CMK (cell line): ENCODE measurements around the gene DPP6.

Experiments used
- DNase-seq: peaks from one replicate; pipeline ENCODE4 v3.0.0-alpha.2; 2010; ENCODE audit warnings: low read depth

DPP6 gene

DNA sequence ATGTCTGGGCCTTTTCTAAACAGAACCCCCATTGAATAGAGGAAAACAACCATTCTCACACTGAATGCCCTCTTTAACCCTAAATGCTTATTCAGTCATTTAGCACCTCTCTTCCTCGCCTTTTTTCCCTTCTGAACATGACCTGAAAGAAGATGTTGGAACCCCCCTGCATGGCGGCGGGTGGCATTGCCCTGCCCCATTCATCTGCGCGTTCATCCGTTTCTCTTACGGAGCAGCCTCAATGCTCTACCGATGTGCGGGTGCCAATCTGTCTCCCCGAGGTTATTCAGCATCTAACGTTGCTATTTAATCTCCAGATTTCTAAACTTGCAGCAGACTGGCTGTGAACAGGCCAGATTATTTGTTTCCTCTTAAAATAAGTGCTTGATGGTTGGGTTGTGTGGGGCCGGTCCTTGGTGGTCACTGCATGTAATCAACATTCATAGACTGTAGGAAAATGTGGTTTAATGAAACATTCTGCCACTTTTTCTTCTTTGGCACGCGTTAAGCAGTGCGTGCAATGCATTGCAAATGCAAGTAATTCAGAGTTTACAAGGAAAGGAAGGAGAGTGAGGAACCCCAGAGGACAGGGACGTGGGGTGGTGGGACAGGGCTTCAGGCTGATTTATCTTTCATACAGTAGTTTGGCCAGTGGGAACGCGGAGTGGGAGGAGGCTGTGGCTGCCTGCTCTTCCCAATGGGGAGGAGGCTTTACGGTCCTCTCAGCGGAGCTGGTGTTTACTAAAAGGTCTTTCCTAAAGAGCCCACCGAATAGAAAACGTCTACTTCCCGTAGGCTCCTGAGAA lies 286.7 kb downstream of the DPP6 start:
- no peak for DNase-seq

DNA sequence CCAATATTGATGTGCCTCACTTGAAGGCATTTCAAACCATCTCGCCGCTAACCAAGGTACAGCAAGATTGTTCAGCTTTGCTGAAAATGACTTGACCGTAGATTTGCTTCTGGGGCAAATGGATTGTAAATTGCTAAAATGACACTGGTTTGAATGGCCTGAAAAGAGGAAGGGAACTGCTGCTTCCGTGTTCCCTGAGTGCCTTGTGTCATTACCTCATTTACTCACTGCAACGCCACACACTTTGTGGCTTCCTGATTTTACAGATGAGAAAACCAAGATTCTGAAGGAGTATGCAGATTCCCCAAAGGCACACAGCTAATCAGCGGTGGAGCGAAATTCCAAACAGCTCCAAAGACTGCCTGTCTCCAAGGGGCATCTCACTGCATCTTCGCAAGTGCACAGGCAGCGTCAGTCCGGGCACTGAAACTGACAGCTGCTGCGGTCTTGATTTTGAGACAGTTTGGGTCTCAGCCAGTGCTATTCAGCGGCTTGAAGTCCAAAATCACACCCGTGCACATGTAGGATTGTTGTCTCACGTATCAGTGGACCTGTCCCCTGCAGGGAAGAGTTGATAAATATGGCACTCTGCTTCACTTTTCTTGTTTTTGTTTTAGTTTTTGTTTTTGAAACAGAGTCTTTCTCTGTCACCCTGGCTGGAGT lies 290.9 kb downstream of the DPP6 start:
- DNase-seq, result no peak

DNA sequence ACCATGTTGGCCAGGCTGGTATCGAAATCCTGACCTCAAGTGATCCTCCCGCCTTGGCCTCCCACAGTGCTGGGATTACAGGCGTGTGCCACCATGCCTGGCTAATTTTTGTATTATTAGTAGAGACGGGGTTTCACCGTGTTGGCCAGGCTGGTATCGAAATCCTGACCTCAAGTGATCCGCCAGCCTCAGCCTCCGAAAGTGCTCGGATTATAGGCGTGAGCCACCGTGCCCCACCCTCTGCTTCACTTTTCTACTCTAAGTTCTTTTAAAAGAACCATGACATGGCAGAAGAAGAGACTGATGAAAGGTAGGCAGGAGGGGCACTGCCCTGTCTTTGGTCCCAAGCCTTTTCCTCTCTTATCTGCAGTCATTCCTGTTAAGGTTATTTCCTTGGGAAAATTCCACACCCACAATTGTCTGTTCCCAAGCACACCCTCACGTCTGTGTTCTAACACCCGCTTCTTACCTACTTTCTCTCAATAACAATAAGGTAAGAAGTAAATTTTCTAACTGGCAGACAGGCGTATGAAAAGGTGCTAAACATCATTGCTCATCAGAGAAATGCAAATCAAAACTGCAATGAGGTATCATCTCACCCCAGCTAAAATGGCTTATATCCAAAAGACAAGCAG lies 291.7 kb downstream of the DPP6 start:
- no peak for DNase-seq

DNA sequence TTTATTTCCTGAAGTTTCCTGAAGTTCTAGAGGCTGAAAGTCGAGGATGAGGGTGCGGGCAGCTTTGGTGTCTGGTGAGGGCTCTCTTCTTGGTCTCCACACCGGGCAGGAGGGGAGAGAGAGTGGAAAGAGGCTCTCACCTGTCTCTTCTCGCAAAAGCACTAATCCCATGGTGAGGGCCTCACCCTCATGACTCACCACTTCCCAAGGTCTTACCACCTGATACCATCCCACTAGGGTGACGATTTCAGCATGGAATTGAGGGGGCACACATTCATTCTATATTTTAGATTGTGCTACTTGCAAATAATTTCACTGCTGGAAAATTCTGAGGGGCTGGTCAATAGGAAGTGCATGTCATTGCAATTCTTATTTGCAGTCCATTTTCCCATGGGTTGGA lies 292.9 kb downstream of the DPP6 start:
- no peak for DNase-seq

DNA sequence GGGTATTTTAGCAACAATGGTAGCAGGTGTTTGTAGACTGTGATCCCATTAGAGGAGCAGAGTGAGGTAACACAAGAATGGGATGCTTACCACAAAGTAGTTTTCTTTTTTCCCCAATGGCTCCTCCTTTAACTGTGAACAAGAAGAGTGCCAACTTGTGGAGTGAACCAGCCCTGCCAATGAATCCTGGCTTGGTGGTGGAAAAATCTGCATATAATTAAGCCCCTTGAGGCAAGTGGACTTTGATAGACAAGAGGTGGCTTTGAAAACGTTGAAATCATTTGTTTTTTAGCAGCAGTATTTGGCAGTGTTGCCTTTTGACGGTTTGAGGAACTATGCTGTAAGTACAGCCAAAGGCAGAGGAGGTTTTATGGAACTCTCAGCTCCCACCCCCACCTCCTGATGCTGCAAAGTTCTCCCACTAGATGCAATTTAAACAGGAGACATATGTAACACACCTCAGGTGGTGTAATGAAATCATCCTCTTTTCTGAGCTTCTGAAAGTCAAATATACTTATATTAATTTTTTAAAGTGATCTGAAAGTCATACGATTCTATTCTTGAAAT lies 295.6 kb downstream of the DPP6 start:
- DNase-seq, result no peak

DNA sequence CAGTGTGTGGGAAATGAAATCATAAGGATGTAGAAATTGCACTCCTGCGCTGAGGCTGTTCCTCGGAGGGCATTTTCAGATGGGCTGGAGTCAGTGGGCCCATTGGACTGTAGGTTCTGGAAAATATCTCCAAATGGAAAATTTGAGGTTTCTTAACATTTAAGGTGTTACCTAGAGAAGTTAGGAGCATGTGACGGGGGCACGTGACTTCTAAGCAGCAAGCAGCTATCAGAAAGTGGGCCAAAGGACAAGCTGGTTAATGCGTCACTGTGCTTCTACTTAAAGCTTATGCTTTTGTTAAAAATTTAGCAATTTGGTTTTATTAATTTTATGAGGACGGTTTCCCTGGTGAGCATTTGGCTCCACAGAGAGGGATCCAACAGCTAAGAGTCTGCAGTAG lies 298.7 kb downstream of the DPP6 start:
- no peak for DNase-seq

DNA sequence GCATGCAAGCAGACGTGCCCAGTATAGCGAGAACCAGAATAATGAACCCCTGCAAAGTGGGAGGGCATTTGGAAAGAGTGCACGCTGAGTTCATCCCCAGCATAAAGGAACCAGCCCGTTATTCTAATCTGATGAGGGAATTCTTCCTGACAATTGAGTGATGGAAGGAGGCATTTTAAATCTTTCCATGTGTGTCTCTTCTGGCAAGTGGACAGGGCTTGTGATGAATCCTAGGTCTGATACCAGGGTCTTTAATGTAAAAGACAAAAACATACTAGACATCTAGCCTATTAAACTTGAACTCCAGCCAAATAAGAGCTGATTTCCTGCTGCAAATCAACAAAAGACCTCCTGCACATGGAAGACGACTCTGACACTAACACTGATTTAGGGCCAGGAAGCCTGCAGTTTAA lies 301.2 kb downstream of the DPP6 start:
- DNase-seq, result no peak

DNA sequence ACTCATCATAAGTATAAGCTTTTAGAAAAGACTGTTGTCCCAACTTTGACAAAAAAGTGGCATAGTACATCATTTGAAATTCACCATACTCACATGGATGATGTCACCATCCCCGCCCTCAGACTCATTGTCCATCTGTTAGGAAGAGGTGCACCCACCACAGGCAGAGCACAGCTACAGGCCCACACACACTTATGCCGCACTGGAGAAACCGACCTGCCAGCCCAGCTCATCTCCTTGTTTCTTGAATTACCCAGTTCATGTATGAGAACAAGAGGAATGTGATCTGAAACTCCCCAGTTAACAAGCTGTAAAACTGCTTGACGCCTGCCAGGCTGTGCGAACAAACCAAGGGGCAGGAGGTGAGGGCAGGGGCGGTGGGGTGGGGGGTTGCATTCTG lies 312.0 kb downstream of the DPP6 start:
- no peak for DNase-seq

DNA sequence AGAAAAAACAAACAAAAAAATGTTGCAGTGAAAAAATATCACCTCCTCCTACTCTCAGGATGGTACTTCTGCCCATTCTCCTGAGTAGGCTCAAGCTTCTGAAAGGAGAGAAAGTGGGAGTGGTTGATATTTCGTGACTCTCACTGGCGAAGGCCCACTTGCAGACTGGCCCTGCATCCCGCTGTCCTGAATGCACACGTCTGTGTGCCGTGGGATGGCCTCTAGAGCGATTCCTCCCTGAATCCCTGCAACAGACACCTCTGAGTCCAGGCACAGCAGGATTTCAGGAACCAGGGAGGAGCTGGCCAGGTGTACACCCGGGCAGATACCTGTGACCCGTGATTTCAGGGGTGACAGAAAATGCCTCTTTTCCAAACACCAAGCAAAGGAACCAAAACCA lies 319.2 kb downstream of the DPP6 start:
- DNase-seq, result no peak

DNA sequence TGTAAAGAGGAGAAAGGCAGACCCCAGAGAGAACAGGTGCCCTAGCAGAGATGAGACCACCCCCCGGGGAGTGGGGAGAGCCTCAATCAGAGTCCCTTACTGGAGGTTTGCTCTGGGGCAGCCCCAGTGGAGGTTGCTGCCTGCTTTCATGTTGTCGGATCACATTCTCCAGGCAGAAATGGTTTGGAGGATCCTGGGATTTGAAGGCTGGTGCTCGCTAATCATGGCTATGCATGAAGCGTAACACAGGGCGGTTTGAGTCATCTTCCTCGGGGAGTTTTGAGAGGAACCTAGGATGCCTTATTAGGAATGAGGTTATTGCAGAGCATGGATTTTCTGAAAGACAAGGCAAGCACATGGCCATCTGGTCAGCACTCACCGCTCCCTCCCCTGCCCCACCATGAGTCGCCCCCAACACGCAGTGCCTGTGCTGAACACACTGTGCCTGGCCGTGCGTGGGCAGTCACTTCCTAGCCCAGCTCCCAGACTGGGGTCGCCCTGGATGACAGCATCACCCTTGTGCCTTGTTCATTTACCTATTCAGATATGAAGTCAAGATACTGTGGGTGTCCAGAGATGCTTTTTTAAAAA lies 319.9 kb downstream of the DPP6 start:
- no peak for DNase-seq

DNA sequence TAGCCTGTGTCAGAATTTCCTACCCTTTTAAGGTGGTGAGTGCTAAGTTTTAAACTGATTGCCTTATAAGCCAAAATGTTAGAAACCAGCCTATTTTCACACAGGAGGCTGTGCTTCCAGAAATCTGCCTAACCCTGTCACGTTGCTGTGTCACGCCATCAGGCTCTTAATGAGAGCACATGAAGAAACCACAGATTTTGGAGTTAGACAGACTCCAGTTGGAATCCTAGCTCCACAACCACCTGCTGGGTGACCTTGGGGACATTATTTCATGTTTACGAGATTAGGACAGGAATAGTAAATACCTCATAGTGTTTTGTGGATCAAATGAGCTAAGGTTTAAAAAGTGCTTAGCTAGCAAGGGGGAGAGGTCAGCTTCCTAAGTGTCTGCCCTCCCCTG lies 321.8 kb downstream of the DPP6 start:
- no peak for DNase-seq

DNA sequence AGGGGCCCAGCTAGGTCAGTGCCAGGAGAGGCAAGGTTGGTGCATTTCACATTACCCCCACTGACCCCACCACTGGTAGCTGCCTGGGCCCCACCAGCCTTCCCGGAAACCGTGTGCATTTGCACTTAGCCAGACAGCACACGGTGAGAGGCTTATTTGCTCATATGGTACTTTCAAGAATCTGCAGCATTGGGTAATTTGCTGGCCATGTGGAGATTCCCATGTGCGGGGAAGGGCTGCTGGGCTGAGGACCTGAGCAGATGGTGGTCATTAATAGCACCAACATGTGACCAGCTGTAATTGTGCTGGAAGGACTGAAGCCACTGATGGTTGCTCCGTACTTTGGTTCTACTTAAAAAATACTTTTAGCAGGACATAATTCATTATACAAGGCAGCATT lies 323.8 kb downstream of the DPP6 start:
- no peak for DNase-seq

DNA sequence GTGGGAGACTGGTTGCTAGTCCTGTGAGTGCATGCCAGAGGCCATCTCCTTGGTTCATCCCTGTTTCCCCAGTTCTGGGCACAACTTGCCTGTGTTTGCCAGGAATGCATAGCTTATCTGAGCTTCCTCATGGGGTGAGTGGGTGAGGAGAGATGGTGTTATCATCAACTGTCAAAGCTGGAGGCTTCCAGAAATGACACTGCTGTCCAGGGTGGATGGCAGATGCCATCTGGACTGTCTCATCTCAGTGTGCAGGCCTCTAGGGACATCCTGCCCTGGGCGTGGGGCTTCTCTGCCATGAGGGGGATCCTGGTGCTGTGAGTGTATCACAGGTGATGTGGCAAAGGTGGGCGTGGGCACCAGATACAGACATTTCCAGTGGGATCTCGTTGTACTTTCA lies 328.6 kb downstream of the DPP6 start:
- no peak for DNase-seq

DNA sequence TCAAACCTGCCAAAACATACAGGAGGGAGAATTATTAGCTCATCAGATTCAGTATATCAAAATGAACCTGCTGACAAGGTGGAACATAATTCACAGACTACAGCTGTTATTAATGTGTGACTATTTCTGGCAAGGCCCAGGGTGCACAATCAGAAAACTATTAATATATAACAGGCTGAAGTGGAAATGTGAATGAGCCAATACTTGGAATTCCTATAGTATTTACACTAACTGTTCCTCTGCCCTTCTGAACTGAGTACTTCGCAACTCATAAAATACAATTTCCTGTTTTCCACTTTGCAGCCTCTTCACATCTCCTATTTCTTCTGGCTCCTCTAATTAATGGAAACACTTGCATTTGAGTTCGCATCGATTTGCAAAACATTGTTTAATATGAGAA lies 330.8 kb downstream of the DPP6 start:
- DNase-seq, result no peak

DNA sequence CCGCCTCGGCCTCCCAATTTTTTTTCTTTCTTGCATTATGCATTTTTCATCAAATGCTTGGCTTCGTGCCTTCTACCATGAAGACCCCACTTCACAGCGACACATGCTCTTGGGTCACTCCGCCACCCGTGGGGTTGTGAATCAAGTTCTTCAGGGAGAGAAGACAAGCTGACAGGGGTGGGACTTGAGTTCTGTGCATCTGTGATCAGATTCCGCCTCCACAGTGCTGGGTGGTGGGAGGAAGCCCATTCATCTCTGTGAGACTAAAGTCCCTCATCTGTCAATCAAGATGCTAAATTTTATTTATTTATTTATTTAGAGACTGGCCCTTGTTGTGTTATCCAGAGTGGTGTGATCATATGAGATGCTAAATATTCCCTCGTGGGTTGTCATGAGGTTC lies 333.0 kb downstream of the DPP6 start:
- DNase-seq, result no peak

DNA sequence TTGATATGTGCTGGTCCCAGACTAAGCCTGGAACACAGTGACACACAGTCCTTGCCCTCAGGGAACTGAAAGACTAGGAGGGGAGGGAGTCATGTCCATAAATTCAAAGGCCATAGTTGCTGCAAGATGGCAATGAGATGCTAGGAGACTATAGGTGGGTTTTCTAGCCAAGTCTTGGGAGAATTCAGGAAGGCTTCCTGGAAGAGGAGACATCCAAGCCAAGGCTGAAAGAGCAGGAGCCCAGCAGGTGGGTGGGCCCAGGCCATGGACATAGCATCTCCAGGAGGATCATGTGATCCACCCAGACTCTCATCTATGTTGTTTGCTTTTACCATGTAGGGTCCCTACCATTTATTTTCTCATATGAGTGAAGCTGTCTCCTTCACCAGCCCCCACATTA lies 335.1 kb downstream of the DPP6 start:
- no peak for DNase-seq

DNA sequence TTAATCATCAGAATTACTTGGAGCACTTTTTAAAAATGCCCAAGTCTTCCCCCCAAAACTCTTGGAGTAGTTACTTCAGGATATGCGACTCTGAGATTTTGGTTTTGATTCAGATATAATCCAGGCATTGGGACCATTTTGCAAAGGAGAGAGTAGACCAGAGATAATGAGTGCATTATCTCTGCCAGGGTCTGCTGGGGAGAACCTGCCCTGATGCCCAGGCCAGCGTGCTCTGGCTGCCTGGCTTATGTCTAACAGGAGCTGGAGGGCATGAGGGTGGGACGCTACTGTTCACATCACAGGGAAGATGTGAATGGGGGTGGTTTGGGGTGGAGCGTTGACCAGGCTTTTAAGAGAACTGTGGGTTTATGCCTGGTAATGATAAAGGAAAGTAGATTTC lies 336.2 kb downstream of the DPP6 start:
- DNase-seq, result no peak

DNA sequence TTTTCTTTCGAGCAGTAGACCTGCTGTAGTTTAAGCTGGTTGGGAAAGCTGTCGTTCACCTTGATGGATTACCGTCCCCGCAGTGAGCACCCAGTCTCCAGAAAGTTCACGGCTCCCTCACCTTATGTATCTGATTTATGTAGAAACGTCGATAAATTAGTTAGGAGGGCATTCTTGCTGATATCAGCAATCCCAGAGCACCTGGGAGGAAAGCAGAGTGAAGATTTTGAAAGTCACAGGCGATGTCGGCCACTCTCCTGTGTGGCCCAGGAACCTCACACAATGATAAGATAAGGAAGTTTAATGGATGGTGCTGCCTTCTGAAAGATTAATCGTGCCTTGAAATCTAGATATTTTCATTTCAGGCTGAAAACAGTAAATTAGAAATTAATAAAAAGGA lies 336.8 kb downstream of the DPP6 start:
- no peak for DNase-seq

DNA sequence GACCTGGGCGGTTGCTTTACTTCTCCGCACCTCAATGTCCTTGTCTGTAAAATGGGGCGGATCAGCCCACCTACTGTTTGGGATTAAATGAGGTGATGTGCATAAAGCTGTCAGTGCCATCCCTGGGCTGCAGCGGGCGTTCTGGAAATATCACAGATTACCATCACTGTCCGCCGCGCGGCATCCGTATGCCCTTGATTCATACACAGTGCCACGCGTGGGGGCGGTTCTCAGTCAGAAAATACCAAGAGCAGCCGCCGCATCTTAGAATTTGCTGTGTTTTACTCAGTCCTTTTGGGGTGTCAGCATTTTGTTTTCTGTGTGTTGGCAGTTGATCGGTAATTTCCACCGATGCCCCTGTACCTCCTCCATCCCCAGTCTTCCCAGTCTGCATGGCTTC lies 338.8 kb downstream of the DPP6 start:
- DNase-seq, result no peak

DNA sequence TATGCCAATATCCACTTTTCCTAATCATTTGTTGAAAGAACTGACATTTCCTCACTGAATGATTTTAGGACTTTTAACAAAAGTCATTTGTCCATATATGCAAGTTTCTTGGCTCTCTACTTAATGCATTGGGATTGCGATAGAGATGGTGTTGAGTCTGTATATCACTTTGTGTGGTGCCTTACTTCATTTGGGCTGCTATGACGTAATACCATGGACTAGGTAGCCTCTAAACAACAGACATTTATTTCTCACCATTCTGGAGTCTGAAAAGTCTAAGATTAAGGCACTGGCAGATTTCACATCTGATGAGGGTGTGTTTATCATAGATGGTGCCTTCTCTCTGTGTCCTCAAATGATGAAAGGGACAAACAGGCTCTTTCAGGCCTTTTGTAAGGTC lies 342.6 kb downstream of the DPP6 start:
- DNase-seq, result no peak

DNA sequence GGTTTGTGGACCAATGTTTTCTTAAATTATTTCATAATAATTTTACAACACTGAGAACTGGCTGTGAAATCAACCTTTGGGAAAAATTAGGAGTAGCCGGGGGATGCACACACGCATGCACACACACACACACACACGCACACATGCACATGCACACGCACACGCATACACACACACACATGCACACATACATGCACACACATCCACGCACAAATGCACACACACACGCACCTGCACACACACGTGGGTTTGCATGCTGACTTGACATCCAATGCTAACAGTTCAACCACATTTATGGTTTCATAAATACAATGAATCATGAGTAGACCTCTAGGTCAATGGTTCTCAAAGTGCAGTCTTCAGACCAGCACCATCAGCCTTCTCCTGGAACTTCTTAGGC lies 354.1 kb downstream of the DPP6 start:
- no peak for DNase-seq

DNA sequence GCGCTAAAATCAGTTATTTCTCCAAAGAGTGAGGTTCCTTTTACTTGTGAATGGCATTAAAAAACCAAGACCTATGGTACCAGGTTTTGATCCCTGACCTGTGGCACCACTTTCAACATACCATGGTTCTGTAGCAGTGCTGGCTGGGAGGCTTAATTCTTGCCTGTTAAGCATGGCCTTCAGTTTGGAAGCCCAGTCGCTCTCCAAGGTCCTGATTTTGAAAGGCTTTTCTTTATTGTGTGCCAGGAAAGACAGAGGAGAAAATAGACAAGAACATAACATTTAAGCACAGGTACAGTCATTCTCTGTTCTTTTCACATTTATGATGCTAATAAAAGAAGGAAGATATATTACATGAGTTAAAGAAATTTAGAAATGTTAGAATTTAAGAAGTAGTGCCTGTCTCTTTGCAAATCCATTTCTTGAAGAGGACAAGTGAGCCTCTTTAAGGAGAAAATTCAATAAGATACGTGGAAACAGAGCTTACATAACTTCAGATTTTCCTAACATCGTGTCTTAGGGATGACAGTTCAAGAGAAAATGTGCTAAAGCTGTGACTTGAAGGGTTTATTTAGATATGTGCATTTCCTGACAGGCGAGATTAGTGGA lies 357.6 kb downstream of the DPP6 start:
- DNase-seq, result no peak
